ENCODE results near the gene EXOSC5. TPM values are rescaled to one million over a fixed set of nuclear protein-coding genes. Genes with fewer than 3 reads are reported as not detected.

The EXOSC5 gene
- total and polyA plus RNA-seq, 2 of the 13 experiments (the other 11 are each of a cell fraction or from before 2014, with no cell fraction given): 24.1 to 26.5 TPM

DNA sequence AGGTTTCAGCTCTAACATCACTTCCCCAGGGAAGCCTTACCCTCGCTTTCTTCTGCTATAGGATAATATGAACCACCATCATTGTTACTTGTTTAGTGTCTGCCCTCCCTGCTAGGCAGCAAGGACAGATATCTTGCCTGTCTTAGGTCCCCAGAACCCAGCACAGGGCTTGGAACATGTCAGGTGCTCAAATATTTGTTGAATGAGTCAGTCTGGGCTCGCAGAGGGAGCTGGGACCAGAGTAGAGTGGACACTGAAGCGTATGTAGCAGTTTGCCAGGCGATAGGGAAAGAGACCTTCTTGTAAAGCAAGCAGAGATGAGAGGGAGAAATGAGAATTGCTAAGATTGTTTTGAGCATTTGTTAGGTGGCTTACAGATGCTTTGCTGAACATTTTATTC lies 12.1 kb upstream of the EXOSC5 start (continued):
- TF ChIP-seq, protein P1, sequence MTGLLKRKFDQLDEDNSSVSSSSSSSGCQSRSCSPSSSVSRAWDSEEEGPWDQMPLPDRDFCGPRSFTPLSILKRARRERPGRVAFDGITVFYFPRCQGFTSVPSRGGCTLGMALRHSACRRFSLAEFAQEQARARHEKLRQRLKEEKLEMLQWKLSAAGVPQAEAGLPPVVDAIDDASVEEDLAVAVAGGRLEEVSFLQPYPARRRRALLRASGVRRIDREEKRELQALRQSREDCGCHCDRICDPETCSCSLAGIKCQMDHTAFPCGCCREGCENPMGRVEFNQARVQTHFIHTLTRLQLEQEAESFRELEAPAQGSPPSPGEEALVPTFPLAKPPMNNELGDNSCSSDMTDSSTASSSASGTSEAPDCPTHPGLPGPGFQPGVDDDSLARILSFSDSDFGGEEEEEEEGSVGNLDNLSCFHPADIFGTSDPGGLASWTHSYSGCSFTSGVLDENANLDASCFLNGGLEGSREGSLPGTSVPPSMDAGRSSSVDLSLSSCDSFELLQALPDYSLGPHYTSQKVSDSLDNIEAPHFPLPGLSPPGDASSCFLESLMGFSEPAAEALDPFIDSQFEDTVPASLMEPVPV (CRISPR knock-in tag; IDR thresholded peaks at IDR 0.05): no peak
- TF ChIP-seq TEAD3 (CRISPR knock-in tag; optimal IDR thresholded peaks at IDR 0.05; ENCODE audit: borderline replicate concordance): peak; percentile 94
- TF ChIP-seq ZNF720 (CRISPR knock-in tag; IDR thresholded peaks at IDR 0.05): no peak
- TF ChIP-seq KLF9 (CRISPR knock-in tag; IDR thresholded peaks at IDR 0.05; ENCODE audit: low read depth): no peak
- TF ChIP-seq, protein P2, sequence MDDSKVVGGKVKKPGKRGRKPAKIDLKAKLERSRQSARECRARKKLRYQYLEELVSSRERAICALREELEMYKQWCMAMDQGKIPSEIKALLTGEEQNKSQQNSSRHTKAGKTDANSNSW (CRISPR knock-in tag; IDR thresholded peaks at IDR 0.05; ENCODE audit: borderline replicate concordance): no peak
- TF ChIP-seq, protein P3, sequence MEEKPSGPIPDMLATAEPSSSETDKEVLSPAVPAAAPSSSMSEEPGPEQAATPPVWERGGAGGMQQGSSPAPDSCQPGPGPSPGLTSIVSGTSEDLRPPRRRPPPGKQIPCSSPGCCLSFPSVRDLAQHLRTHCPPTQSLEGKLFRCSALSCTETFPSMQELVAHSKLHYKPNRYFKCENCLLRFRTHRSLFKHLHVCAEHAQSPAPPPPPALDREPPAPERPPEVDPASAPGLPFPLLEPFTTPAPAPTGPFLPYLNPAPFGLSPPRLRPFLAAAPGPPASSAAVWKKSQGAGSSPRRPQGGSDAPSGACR (CRISPR knock-in tag; IDR thresholded peaks at IDR 0.05): no peak
- peak; percentile 77 for TF ChIP-seq ZNF143 (CRISPR knock-in tag; IDR thresholded peaks at IDR 0.05)
- TF ChIP-seq, protein P4, sequence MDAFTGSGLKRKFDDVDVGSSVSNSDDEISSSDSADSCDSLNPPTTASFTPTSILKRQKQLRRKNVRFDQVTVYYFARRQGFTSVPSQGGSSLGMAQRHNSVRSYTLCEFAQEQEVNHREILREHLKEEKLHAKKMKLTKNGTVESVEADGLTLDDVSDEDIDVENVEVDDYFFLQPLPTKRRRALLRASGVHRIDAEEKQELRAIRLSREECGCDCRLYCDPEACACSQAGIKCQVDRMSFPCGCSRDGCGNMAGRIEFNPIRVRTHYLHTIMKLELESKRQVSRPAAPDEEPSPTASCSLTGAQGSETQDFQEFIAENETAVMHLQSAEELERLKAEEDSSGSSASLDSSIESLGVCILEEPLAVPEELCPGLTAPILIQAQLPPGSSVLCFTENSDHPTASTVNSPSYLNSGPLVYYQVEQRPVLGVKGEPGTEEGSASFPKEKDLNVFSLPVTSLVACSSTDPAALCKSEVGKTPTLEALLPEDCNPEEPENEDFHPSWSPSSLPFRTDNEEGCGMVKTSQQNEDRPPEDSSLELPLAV (CRISPR knock-in tag; conservative IDR thresholded peaks at IDR 0.05; ENCODE audit: low read depth): no peak
- TF ChIP-seq SAP130 (CRISPR knock-in tag; IDR thresholded peaks at IDR 0.05; ENCODE audit: low read depth): peak; percentile 81
- TF ChIP-seq, protein P5, sequence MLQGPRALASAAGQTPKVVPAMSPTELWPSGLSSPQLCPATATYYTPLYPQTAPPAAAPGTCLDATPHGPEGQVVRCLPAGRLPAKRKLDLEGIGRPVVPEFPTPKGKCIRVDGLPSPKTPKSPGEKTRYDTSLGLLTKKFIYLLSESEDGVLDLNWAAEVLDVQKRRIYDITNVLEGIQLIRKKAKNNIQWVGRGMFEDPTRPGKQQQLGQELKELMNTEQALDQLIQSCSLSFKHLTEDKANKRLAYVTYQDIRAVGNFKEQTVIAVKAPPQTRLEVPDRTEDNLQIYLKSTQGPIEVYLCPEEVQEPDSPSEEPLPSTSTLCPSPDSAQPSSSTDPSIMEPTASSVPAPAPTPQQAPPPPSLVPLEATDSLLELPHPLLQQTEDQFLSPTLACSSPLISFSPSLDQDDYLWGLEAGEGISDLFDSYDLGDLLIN (CRISPR knock-in tag; IDR thresholded peaks at IDR 0.05; ENCODE audit: borderline replicate concordance): no peak
- TF ChIP-seq, protein P6, sequence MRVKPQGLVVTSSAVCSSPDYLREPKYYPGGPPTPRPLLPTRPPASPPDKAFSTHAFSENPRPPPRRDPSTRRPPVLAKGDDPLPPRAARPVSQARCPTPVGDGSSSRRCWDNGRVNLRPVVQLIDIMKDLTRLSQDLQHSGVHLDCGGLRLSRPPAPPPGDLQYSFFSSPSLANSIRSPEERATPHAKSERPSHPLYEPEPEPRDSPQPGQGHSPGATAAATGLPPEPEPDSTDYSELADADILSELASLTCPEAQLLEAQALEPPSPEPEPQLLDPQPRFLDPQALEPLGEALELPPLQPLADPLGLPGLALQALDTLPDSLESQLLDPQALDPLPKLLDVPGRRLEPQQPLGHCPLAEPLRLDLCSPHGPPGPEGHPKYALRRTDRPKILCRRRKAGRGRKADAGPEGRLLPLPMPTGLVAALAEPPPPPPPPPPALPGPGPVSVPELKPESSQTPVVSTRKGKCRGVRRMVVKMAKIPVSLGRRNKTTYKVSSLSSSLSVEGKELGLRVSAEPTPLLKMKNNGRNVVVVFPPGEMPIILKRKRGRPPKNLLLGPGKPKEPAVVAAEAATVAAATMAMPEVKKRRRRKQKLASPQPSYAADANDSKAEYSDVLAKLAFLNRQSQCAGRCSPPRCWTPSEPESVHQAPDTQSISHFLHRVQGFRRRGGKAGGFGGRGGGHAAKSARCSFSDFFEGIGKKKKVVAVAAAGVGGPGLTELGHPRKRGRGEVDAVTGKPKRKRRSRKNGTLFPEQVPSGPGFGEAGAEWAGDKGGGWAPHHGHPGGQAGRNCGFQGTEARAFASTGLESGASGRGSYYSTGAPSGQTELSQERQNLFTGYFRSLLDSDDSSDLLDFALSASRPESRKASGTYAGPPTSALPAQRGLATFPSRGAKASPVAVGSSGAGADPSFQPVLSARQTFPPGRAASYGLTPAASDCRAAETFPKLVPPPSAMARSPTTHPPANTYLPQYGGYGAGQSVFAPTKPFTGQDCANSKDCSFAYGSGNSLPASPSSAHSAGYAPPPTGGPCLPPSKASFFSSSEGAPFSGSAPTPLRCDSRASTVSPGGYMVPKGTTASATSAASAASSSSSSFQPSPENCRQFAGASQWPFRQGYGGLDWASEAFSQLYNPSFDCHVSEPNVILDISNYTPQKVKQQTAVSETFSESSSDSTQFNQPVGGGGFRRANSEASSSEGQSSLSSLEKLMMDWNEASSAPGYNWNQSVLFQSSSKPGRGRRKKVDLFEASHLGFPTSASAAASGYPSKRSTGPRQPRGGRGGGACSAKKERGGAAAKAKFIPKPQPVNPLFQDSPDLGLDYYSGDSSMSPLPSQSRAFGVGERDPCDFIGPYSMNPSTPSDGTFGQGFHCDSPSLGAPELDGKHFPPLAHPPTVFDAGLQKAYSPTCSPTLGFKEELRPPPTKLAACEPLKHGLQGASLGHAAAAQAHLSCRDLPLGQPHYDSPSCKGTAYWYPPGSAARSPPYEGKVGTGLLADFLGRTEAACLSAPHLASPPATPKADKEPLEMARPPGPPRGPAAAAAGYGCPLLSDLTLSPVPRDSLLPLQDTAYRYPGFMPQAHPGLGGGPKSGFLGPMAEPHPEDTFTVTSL (CRISPR knock-in tag; IDR thresholded peaks at IDR 0.05; ENCODE audit: borderline replicate concordance): peak; percentile 24; the same call in 1 of the 2 replicates
- no peak for TF ChIP-seq ATAD3A (CRISPR knock-in tag; IDR thresholded peaks at IDR 0.05)
- TF ChIP-seq, protein P7, sequence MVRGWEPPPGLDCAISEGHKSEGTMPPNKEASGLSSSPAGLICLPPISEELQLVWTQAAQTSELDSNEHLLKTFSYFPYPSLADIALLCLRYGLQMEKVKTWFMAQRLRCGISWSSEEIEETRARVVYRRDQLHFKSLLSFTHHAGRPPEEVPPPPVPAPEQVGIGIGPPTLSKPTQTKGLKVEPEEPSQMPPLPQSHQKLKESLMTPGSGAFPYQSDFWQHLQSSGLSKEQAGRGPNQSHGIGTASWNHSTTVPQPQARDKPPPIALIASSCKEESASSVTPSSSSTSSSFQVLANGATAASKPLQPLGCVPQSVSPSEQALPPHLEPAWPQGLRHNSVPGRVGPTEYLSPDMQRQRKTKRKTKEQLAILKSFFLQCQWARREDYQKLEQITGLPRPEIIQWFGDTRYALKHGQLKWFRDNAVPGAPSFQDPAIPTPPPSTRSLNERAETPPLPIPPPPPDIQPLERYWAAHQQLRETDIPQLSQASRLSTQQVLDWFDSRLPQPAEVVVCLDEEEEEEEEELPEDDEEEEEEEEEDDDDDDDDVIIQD (CRISPR knock-in tag; IDR thresholded peaks at IDR 0.05; ENCODE audit: low read depth): 0 out of 2 replicates have a peak, but pooled peaks have one; percentile 12
- 0 out of 2 replicates have a peak, but pooled peaks have one; percentile 39 for TF ChIP-seq MED1 (CRISPR knock-in tag; IDR thresholded peaks at IDR 0.05)
- TF ChIP-seq FOSL1 (CRISPR knock-in tag; IDR thresholded peaks at IDR 0.05; ENCODE audit: borderline replicate concordance): peak; percentile 95
- TF ChIP-seq PPARG (CRISPR knock-in tag; conservative IDR thresholded peaks at IDR 0.05): 0 out of 2 replicates have a peak, but pooled peaks have one; percentile 20
- TF ChIP-seq NCOR1 (IDR thresholded peaks at IDR 0.05; ENCODE audit: borderline replicate concordance, low read length): no peak
